Lower lobe of right lung (tissue), 2 donors: ENCODE results near the gene SALL1. TPM values are rescaled to one million over a fixed set of nuclear protein-coding genes. Genes with fewer than 3 reads are reported as not detected.
A peak's percentile ranks its signal among the peaks of the same experiment; 100 is the strongest.

ENCODE experiments used
- ATAC-seq, 2 donors: fragments of 200-7000 bp; cut with Tn5 transposase; one replicate each; pipeline ENCODE4 v1.9.1; 2020 to 2022; ENCODE audit warnings: mild to moderate bottlenecking in 2 of 2, moderate library complexity in 2 of 2
- DNase-seq: peaks from one replicate; pipeline ENCODE4 v3.0.0-alpha.2; 2020
- H3K27ac ChIP-seq: fragments of 200-600 bp; one replicate; pipeline ENCODE4 v1.8.0; 2022
- H3K27me3 ChIP-seq: fragments of 200-600 bp; one replicate; pipeline ENCODE4 v1.8.0; 2022; ENCODE audit warnings: low read depth
- H3K36me3 ChIP-seq: fragments of 200-600 bp; one replicate; pipeline ENCODE4 v1.8.0; 2022; ENCODE audit warnings: mild to moderate bottlenecking
- H3K4me1 ChIP-seq: fragments of 200-600 bp; one replicate; pipeline ENCODE4 v1.8.0; 2022
- H3K4me3 ChIP-seq: fragments of 200-600 bp; one replicate; pipeline ENCODE4 v1.8.0; 2022; ENCODE audit warnings: mild to moderate bottlenecking
- H3K9me3 ChIP-seq: fragments of 200-600 bp; one replicate; pipeline ENCODE4 v1.8.0; 2022
- intact Hi-C: fragments of 100-400 bp; cut with DNase I; formaldehyde crosslinking; loops from one replicate; pipeline ENCODE4 v1.11.0; 2022
- total RNA-seq: library from RNA; stranded (reverse); fragmentation: NEBNext Ultra II Directional; extraction: Animal tissue kit (Norgen Biotek cat#: 25700); gene quantifications from one replicate; pipeline ENCODE4 v1.2.1, GENCODE V29; 2021
- TF ChIP-seq, protein P1 (sequence below): fragments of 200-600 bp; IDR thresholded peaks from one replicate; pipeline ENCODE4 v1.8.0; 2022; ENCODE audit warnings: antibody characterized with exemption, mild to moderate bottlenecking
- donor health status: DM: no; HTN: yes; CAD: no; lungs with severe emphysema.

Gene SALL1
- total RNA-seq, 1 donor from 2014 or later = not detected

DNA sequence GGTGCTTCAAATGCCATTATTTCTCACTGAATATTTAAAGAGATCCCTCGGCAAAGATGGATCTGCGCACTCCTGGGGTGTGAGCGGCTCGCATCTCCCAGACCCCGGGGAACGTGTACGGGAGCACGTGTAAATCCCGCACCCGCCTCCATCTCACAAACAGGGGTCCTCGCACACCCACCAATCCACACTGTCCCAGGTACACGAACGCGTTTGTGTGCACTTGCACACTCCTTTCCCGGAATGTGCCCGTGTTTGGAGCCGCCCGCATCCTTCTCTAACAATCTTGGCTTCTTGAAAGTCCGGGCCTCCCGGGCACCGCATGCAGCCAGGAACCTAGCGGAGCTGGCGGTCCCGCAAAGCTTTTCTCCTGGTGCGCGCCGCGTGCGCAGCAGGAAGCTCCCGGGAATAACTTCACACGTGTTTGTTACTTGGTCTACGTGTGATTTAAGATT, 2.5 kb upstream of the SALL1 start:
- H3K27me3 ChIP-seq = peaks cover 97% of the 10 kb centered on the region
- no peaks in the 10 kb centered on the region for H3K9me3 ChIP-seq
- no peak overlapping the region for H3K4me3 ChIP-seq
- ATAC-seq = no peak
- peaks cover 18% of the 10 kb centered on the region for H3K4me1 ChIP-seq
- intact Hi-C loops = no loop called here
- TF ChIP-seq, protein P1, sequence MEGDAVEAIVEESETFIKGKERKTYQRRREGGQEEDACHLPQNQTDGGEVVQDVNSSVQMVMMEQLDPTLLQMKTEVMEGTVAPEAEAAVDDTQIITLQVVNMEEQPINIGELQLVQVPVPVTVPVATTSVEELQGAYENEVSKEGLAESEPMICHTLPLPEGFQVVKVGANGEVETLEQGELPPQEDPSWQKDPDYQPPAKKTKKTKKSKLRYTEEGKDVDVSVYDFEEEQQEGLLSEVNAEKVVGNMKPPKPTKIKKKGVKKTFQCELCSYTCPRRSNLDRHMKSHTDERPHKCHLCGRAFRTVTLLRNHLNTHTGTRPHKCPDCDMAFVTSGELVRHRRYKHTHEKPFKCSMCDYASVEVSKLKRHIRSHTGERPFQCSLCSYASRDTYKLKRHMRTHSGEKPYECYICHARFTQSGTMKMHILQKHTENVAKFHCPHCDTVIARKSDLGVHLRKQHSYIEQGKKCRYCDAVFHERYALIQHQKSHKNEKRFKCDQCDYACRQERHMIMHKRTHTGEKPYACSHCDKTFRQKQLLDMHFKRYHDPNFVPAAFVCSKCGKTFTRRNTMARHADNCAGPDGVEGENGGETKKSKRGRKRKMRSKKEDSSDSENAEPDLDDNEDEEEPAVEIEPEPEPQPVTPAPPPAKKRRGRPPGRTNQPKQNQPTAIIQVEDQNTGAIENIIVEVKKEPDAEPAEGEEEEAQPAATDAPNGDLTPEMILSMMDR = no peak
- H3K36me3 ChIP-seq = no peaks in the 10 kb centered on the region
- no peak overlapping the region for H3K27ac ChIP-seq
- DNase-seq = no peak

DNA sequence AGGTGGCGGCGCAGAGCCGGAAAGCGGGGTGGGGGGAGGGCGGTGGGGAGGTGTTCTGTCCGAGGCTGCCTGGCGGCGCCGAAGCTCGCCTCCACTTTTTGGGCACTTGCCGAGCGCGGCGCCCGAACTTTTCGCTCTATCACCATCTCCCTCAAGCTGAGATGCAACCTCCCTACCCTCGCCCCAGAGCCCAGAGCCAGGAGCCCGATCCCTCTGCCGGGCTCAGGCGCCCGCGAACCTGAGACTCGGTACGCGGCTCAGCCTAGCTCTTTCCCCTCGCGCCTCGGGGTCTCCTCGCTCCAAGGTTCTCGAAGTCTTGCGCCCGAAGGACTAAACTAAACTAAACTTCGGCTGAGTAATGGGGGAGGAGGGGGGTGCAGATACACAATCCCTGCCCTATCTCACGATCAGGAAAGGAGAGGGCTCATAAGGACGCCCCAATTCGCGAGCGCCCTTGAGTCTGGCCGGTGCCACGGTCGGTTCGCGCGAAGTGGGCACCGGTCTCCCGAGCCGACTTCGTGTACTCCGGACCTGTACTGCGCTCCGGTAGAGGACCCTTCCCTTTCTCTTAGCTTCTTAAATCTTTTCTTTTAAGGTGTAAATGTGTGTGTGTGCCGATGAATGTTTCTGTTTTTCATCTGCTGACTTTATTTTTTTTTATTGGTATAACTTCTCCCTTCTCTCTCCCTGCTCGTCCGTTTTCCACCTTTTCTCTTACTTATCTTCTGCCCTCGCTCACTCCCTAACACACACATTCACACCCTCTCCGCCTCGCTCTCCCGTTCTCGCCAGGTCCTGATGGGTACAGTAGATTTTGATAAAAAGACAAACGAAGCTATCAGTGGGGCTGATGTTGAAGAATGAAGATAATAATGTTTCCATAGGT, 1.9 kb upstream of the SALL1 start:
- intact Hi-C loops = no loop called here
- ATAC-seq (no peak), DNase-seq (no peak)
- Histone ChIP-seq H3K9me3 (no peaks in the 10 kb centered on the region), H3K4me1 (peaks cover 18% of the 10 kb centered on the region), H3K36me3 (no peaks in the 10 kb centered on the region), H3K27ac (no peak overlapping the region), H3K4me3 (peak overlapping the region; percentile 27), H3K27me3 (peaks cover 99% of the 10 kb centered on the region)
- TF ChIP-seq, protein P1 = no peak

- intact Hi-C loops = no loop called here
- no peak overlapping the region for H3K27ac ChIP-seq
- no peaks in the 10 kb centered on the region for H3K9me3 ChIP-seq
- peaks cover 93% of the 10 kb centered on the region for H3K27me3 ChIP-seq
- peak; percentile 34 to 42 for ATAC-seq
- peak overlapping the region; percentile 27 for H3K4me3 ChIP-seq
- TF ChIP-seq, protein P1 = no peak
- peaks cover 18% of the 10 kb centered on the region for H3K4me1 ChIP-seq
- no peak for DNase-seq
- H3K36me3 ChIP-seq = no peaks in the 10 kb centered on the region
Measured at GRCh38 chr16:51151961-51152663, 1.0 kb upstream of the SALL1 start.

DNA sequence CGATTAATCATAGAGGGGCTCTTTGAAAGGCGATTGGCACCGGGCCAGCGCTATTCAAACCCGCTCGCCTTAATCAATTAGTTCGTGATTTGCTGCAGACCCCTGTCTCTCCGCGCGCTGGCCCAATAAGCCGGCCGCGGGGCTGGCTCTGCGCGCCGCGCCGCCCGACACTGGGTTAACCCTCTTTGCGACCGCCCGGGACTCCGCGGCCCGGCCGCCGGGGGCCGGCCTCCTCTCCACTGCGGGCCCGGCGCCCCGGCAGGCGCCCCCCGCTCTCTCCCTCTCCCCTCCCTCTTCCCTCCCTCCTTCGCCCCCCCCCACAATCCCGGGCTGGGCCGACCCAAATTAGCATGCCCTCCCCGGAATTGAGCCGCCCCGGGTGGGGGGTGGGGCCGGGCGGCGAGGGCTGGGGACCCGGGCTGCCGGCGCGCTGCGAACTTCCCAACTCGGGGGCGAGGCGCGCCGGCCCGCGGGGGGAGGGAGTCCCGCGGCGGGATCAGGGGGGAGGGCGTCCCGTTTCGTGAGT, 428 bp upstream of the SALL1 start:
- DNase-seq = no peak
- intact Hi-C loops = no loop called here

More for the DNA sequence above, 428 bp upstream of the SALL1 start:
- Histone ChIP-seq H3K9me3 (no peaks in the 10 kb centered on the region), H3K27ac (no peak overlapping the region), H3K4me3 (peak overlapping the region; percentile 27), H3K27me3 (peaks cover 89% of the 10 kb centered on the region), H3K36me3 (no peaks in the 10 kb centered on the region), H3K4me1 (peaks cover 18% of the 10 kb centered on the region)
- TF ChIP-seq, protein P1 = no peak
- ATAC-seq = no peak
